Measurements from ENCODE around the gene PRICKLE2.

PRICKLE2 gene

GRCh38 chr3:64083575-64083974 lies 141.7 kb downstream of the PRICKLE2 start:
- no peaks in the 10 kb centered on the region for H3K9me3 ChIP-seq (ENCODE audit: control insufficient read depth, low read depth, low read length)
- H3K9ac ChIP-seq (ENCODE audit: low read length): no peak overlapping the region
- H3K4me1 ChIP-seq (ENCODE audit: control insufficient read depth, low read depth, low read length): peaks cover 12% of the 10 kb centered on the region
- no peaks in the 10 kb centered on the region for H3K27me3 ChIP-seq (ENCODE audit: control insufficient read depth, insufficient read depth, low read length)
- no peak overlapping the region for H3K4me3 ChIP-seq (ENCODE audit: low read length)
- no peaks in the 10 kb centered on the region for H3K36me3 ChIP-seq (ENCODE audit: control insufficient read depth, low read depth, low read length)
- H3K27ac ChIP-seq (ENCODE audit: low read length): no peak overlapping the region

GRCh38 chr3:64082961-64083541 lies 142.2 kb downstream of the PRICKLE2 start:
- peaks cover 12% of the 10 kb centered on the region for H3K4me1 ChIP-seq (ENCODE audit: control insufficient read depth, low read depth, low read length)
- H3K4me3 ChIP-seq (ENCODE audit: low read length): no peak overlapping the region
- H3K36me3 ChIP-seq (ENCODE audit: control insufficient read depth, low read depth, low read length): no peaks in the 10 kb centered on the region
- no peaks in the 10 kb centered on the region for H3K27me3 ChIP-seq (ENCODE audit: control insufficient read depth, insufficient read depth, low read length)
- no peaks in the 10 kb centered on the region for H3K9me3 ChIP-seq (ENCODE audit: control insufficient read depth, low read depth, low read length)
- no peak overlapping the region for H3K27ac ChIP-seq (ENCODE audit: low read length)
- no peak overlapping the region for H3K9ac ChIP-seq (ENCODE audit: low read length)

DNA sequence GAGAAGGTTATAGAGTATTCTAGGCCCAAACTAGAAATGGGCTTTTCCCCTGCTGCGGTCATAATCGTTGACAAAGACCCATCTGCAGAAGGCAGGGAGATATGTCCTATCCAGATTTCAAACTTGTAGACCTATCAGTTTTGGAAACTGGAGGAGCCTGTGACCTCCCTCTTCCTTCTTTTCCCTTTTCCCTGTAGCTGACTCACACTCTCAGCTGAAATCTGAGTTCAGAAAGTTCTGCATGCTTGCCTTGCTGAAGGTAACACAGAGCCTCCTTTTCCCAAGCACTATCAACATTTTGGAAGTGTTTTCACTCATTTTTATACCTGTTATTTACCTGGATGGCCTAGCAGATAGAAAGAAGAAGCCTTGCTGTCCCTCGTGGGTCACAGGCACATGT lies 142.9 kb downstream of the PRICKLE2 start:
- Histone ChIP-seq H3K9ac (ENCODE audit: low read length) (no peak overlapping the region), H3K9me3 (ENCODE audit: control insufficient read depth, low read depth, low read length) (no peaks in the 10 kb centered on the region), H3K27me3 (ENCODE audit: control insufficient read depth, insufficient read depth, low read length) (no peaks in the 10 kb centered on the region), H3K36me3 (ENCODE audit: control insufficient read depth, low read depth, low read length) (no peaks in the 10 kb centered on the region), H3K4me3 (ENCODE audit: low read length) (no peak overlapping the region), H3K27ac (ENCODE audit: low read length) (no peak overlapping the region), H3K4me1 (ENCODE audit: control insufficient read depth, low read depth, low read length) (peaks cover 12% of the 10 kb centered on the region)

GRCh38 chr3:64081235-64081630 lies 144.0 kb downstream of the PRICKLE2 start:
- no peak overlapping the region for H3K27ac ChIP-seq (ENCODE audit: low read length)
- no peaks in the 10 kb centered on the region for H3K27me3 ChIP-seq (ENCODE audit: control insufficient read depth, insufficient read depth, low read length)
- no peak overlapping the region for H3K9ac ChIP-seq (ENCODE audit: low read length)
- no peak overlapping the region for H3K4me3 ChIP-seq (ENCODE audit: low read length)
- no peaks in the 10 kb centered on the region for H3K9me3 ChIP-seq (ENCODE audit: control insufficient read depth, low read depth, low read length)
- H3K36me3 ChIP-seq (ENCODE audit: control insufficient read depth, low read depth, low read length): no peaks in the 10 kb centered on the region
- H3K4me1 ChIP-seq (ENCODE audit: control insufficient read depth, low read depth, low read length): peaks cover 3% of the 10 kb centered on the region

DNA sequence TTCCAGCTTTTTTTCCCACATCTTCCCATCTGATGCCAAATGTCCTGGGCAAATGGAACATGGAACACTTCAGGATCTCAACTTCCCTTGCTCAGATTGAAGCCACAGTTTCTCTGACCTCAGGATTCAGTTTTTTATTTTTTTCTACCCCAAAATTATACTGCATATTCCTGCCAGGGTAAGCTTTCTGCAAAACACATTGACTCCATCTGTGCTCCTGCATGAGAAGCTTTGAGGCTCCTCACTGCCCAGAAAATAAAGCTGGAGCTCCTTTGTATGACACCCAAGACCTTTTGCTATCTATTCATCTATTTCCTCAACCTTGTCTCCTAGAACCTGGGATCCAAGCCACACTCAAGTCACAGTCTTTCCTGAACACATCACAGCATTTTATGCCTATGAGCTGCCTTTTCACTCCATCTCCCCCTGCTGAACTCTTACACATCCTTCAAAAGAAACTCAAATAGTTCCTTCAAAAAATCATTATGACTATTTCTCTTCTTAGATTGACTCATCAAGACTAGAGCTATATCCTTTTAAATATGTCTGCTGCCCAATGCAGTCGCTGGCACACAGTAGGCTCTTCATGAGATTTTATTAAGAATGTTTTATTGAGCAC lies 144.5 kb downstream of the PRICKLE2 start:
- H3K27ac ChIP-seq (ENCODE audit: low read length): no peak overlapping the region
- H3K4me3 ChIP-seq (ENCODE audit: low read length): no peak overlapping the region
- no peaks in the 10 kb centered on the region for H3K36me3 ChIP-seq (ENCODE audit: control insufficient read depth, low read depth, low read length)
- no peak overlapping the region for H3K9ac ChIP-seq (ENCODE audit: low read length)
- H3K4me1 ChIP-seq (ENCODE audit: control insufficient read depth, low read depth, low read length): no peaks in the 10 kb centered on the region
- no peaks in the 10 kb centered on the region for H3K9me3 ChIP-seq (ENCODE audit: control insufficient read depth, low read depth, low read length)
- no peaks in the 10 kb centered on the region for H3K27me3 ChIP-seq (ENCODE audit: control insufficient read depth, insufficient read depth, low read length)

DNA sequence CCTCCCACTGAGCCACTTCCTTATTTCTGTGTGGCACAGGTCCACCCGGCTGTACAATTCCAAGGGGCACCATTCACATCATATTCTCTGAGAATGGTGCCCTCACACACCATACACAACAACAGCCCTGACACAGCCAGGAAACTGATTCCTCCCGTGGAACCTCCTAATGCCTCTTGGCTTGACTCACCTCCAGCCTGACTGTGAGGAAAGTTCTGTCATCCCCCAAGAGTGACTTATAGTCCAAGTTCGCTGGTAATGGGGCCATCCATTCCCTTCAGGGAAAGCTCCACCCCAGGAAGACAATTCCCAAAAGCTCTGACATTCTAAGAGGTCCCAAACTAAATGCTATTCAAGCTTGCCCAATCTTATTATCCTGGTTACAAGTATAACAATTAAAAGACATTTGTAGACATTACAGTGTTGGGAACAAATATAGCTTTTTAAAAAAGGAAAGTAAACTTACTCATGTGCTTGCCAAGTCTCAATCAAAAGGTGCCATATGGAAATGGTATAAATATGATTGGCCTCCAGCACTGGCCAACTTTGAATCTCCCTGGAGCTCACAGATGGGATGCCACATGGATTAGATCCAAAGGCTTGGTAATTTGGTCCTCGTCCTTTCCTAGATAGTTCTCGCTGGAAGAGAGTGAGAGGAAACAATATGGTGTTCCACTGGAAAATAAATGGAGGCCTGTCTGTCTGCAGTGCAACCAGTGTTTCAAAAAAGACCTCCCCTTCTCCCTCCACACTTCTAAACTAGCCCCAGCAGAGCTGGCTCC lies 145.7 kb downstream of the PRICKLE2 start:
- H3K9ac ChIP-seq (ENCODE audit: low read length): no peak overlapping the region
- no peaks in the 10 kb centered on the region for H3K9me3 ChIP-seq (ENCODE audit: control insufficient read depth, low read depth, low read length)
- no peak overlapping the region for H3K27ac ChIP-seq (ENCODE audit: low read length)
- H3K4me1 ChIP-seq (ENCODE audit: control insufficient read depth, low read depth, low read length): no peaks in the 10 kb centered on the region
- no peaks in the 10 kb centered on the region for H3K36me3 ChIP-seq (ENCODE audit: control insufficient read depth, low read depth, low read length)
- no peaks in the 10 kb centered on the region for H3K27me3 ChIP-seq (ENCODE audit: control insufficient read depth, insufficient read depth, low read length)
- no peak overlapping the region for H3K4me3 ChIP-seq (ENCODE audit: low read length)

DNA sequence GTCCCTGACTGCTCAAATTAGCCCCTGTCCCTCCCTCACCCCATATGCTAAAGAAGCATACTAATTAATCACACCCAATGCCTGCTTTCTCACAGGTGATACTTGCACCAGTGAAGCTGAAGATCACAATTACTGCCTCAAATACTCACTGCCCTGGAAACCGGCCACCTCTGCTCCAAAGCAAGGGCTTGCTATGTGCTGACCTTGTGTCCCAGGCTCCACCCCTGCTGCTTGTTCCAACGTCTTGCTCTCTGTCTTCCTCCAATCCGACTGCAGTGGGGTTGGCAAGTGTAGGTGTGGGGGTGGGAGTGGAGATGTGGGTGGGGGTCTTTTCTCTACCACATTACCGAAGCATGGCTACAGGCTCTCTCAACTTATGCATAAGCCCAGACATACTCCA lies 146.3 kb downstream of the PRICKLE2 start:
- H3K27me3 ChIP-seq (ENCODE audit: control insufficient read depth, insufficient read depth, low read length): no peaks in the 10 kb centered on the region
- H3K36me3 ChIP-seq (ENCODE audit: control insufficient read depth, low read depth, low read length): no peaks in the 10 kb centered on the region
- H3K27ac ChIP-seq (ENCODE audit: low read length): no peak overlapping the region
- no peak overlapping the region for H3K9ac ChIP-seq (ENCODE audit: low read length)
- no peak overlapping the region for H3K4me3 ChIP-seq (ENCODE audit: low read length)
- H3K4me1 ChIP-seq (ENCODE audit: control insufficient read depth, low read depth, low read length): no peaks in the 10 kb centered on the region
- no peaks in the 10 kb centered on the region for H3K9me3 ChIP-seq (ENCODE audit: control insufficient read depth, low read depth, low read length)

- no peak overlapping the region for H3K27ac ChIP-seq (ENCODE audit: low read length)
- H3K9me3 ChIP-seq (ENCODE audit: control insufficient read depth, low read depth, low read length): no peaks in the 10 kb centered on the region
- no peaks in the 10 kb centered on the region for H3K36me3 ChIP-seq (ENCODE audit: control insufficient read depth, low read depth, low read length)
- H3K4me3 ChIP-seq (ENCODE audit: low read length): no peak overlapping the region
- H3K4me1 ChIP-seq (ENCODE audit: control insufficient read depth, low read depth, low read length): no peaks in the 10 kb centered on the region
- H3K9ac ChIP-seq (ENCODE audit: low read length): no peak overlapping the region
- no peaks in the 10 kb centered on the region for H3K27me3 ChIP-seq (ENCODE audit: control insufficient read depth, insufficient read depth, low read length)
Observed at GRCh38 chr3:64074895-64075679, 150.2 kb downstream of the PRICKLE2 start.

- Histone ChIP-seq H3K9ac (ENCODE audit: low read length) (no peak overlapping the region), H3K4me3 (ENCODE audit: low read length) (no peak overlapping the region), H3K4me1 (ENCODE audit: control insufficient read depth, low read depth, low read length) (no peaks in the 10 kb centered on the region), H3K27ac (ENCODE audit: low read length) (no peak overlapping the region), H3K9me3 (ENCODE audit: control insufficient read depth, low read depth, low read length) (no peaks in the 10 kb centered on the region), H3K36me3 (ENCODE audit: control insufficient read depth, low read depth, low read length) (no peaks in the 10 kb centered on the region), H3K27me3 (ENCODE audit: control insufficient read depth, insufficient read depth, low read length) (no peaks in the 10 kb centered on the region)
Observed at GRCh38 chr3:64074060-64074459, 151.2 kb downstream of the PRICKLE2 start.

- no peaks in the 10 kb centered on the region for H3K27me3 ChIP-seq (ENCODE audit: control insufficient read depth, insufficient read depth, low read length)
- H3K36me3 ChIP-seq (ENCODE audit: control insufficient read depth, low read depth, low read length): no peaks in the 10 kb centered on the region
- no peaks in the 10 kb centered on the region for H3K4me1 ChIP-seq (ENCODE audit: control insufficient read depth, low read depth, low read length)
- no peak overlapping the region for H3K4me3 ChIP-seq (ENCODE audit: low read length)
- no peak overlapping the region for H3K27ac ChIP-seq (ENCODE audit: low read length)
- H3K9me3 ChIP-seq (ENCODE audit: control insufficient read depth, low read depth, low read length): no peaks in the 10 kb centered on the region
- H3K9ac ChIP-seq (ENCODE audit: low read length): no peak overlapping the region
Observed at GRCh38 chr3:64073158-64073761, 152.0 kb downstream of the PRICKLE2 start.

DNA sequence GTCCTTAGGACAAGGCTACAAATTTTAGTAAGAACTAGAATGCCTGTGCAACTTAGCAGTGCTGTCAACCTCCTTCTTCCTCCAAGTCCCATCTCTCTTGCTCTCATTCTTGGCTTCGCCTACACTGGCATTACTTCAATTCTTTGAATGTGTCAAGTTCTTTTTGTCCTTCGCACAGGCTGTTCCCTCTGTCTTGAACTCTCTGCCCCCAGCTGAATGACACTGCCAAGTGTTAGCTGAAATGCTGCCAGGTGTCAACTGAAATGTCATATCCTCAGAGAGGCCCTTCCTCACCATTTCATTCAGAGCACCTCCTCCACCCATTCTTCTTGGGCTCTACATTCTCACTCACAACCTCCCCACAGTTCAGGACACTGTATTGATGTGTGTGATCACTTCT lies 153.1 kb downstream of the PRICKLE2 start:
- no peaks in the 10 kb centered on the region for H3K36me3 ChIP-seq (ENCODE audit: control insufficient read depth, low read depth, low read length)
- H3K27ac ChIP-seq (ENCODE audit: low read length): no peak overlapping the region
- no peak overlapping the region for H3K9ac ChIP-seq (ENCODE audit: low read length)
- no peaks in the 10 kb centered on the region for H3K9me3 ChIP-seq (ENCODE audit: control insufficient read depth, low read depth, low read length)
- no peaks in the 10 kb centered on the region for H3K27me3 ChIP-seq (ENCODE audit: control insufficient read depth, insufficient read depth, low read length)
- H3K4me3 ChIP-seq (ENCODE audit: low read length): no peak overlapping the region
- H3K4me1 ChIP-seq (ENCODE audit: control insufficient read depth, low read depth, low read length): no peaks in the 10 kb centered on the region
